A673 (cell line): ENCODE results near the gene ESPNL.

Source experiments
- CTCF ChIP-seq: fragments of 300-800, 200-600 bp; sonication (generic); conservative IDR thresholded peaks from 2 replicates; pipeline ENCODE4 v1.5.1; 2017; ENCODE audit warnings: low read depth, mild to moderate bottlenecking, antibody characterized with exemption, low read length, moderate library complexity, mixed read lengths
- EZH2 ChIP-seq: fragments of 200-600 bp; sonication (generic); IDR thresholded peaks from 2 replicates; pipeline ENCODE4 v1.6.1; 2017; ENCODE audit warnings: borderline replicate concordance, low read depth, mild to moderate bottlenecking, mixed read lengths, antibody characterized with exemption, low read length; ENCODE audit not compliant: poor library complexity, severe bottlenecking

GRCh38 chr2:238059505-238059904 lies 40.6 kb upstream of the ESPNL start:
- TF ChIP-seq CTCF (no peak), EZH2 (no peak)
